Activated T-cell treated with anti-CD3 and anti-CD28 coated beads, Interleukin-2, amount 50 U/mL, for 48 hours (primary cell): ENCODE data around the gene SYCE3.

Source experiments
- DNase-seq, 2 experiments: peaks; one replicate each; pipeline ENCODE4 v3.0.0-alpha.2; 2020

SYCE3 gene

DNA sequence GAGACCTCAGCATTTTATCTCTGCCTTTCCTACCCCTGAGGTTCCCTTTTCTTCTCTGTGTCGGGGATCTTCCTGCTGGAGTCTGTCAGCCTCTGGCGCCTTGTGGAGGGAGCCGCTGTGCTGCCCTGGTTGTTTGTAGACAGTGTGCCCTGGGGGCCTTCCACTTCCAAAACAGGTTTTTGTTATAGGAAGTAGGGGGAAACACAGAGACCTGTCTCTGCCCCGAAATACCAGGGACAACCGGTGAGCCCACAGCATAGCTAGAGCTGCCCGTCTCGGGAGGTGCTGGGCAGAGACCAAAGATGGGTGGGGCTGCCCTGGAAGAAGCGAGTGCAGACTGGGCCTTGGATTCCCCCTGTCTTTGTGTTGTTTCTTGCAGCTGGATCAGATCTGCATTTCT is 46.7 kb downstream of the SYCE3 start:
- DNase-seq, result no peak

DNA sequence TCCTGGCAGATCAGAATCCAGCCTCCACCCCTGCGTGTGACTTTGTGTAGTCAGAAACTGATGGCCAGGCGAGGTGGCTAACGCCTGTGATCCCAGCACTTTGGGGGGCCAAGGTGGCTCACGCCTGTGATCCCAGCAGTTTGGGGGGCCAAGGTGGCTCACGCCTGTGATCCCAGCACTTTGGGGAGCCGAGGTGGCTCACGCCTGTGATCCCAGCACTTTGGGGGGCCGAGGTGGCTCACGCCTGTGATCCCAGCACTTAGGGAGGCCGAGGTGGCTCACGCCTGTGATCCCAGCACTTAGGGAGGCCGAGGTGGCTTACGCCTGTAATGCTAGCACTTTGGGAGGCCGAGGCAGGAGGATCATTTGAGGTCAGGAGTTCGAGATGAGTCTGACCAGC is 49.5 kb downstream of the SYCE3 start:
- DNase-seq, result no peak

DNA sequence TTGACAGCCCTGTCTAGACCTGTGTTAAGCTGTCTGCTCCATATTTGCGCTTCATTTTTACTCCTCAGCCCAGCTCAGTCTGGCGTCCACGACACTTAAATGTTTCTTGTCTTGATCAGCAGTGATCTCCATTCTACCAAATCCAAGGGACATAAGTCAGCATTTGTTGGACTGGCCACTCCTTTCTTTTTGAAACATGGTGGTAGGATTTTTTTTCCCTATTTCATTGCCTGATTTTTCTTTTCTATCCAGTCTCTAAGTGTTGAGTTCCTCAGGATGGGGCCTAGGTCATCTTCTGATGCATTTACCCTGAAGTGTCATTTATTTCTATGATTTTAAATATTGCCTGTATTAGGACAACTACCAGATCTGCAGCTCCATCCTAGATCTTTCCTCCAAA is 53.8 kb downstream of the SYCE3 start:
- no peak for DNase-seq

DNA sequence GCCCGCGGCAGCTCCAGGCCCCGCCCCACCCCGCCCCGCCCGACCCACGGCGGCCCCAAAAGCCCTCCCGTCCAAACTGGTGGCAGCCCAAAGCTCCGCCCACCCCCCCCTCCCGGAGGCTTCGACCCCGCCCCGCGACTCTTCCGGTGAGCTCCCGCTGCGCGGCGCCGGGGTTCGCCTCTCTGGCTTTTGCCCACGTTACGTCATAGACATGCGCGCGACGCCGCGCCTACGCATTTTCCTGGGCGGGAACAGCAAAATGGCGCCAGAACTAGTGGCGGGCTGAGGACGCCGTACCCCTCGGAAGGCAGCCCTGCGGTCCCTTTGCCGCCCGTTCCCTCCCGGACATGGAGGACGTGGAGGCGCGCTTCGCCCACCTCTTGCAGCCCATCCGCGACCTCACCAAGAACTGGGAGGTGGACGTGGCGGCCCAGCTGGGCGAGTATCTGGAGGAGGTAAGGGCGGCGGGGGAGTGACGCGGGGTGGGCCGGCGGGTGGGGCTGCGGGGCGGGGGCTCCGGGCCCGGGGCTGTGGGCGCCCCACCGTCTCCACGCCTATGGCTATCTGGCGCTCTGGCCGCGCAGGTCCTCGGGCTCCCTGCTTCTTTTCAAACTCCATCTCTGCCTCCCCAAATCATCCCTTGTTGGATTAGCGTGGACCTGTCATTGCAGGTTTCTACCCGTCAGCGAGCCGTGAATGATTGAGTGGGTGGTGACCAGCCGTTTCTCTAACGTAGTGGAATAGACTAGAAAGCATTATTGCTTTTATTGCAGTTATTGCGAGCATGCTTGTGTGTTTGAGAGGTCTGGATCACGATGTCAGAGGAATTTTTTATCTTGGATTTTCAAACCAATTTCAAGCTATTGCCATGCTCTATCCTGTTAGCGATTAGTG is 54.5 kb downstream of the SYCE3 start, which contains the start of gene NCAPH2:
Gene NCAPH2, plus strand, starts transcription at position 234 of the 894 bp plus-strand sequence. Its CDS starts 114 bp downstream, at position 348.
- DNase-seq, result peak; percentile 99

DNA sequence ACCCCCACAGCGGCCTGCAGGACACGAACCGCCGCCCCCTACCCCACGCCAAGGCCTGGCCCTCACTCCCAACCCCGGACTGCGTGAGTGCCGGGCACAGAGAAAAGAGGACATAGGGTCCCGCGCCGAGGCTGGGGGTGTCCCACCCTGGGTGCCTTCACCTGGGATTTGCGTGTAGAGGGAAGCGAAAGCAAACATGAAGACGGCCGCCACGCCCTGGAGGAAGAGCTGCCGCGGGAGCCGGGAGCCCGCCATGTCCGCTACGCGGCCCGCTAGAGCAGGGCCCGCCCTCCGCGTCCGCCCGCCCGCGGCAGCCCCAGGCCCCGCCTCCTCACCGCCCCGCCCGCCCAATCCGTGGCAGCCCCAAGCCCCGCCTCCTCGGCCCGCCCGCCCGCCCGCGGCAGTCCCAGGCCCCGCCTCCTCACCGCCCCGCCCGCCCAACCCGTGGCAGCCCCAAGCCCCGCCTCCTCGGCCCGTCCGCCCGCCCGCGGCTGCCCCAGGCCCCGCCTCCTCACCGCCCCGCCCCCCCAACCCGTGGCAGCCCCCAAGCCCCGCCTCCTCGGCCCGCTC is 55.2 kb downstream of the SYCE3 start, which contains the start of gene LMF2:
Gene LMF2, minus strand, starts transcription at position 282 of the 570 bp plus-strand sequence. Its CDS starts 27 bp downstream, at position 255.
- DNase-seq, result peak; percentile 95 to 98

DNA sequence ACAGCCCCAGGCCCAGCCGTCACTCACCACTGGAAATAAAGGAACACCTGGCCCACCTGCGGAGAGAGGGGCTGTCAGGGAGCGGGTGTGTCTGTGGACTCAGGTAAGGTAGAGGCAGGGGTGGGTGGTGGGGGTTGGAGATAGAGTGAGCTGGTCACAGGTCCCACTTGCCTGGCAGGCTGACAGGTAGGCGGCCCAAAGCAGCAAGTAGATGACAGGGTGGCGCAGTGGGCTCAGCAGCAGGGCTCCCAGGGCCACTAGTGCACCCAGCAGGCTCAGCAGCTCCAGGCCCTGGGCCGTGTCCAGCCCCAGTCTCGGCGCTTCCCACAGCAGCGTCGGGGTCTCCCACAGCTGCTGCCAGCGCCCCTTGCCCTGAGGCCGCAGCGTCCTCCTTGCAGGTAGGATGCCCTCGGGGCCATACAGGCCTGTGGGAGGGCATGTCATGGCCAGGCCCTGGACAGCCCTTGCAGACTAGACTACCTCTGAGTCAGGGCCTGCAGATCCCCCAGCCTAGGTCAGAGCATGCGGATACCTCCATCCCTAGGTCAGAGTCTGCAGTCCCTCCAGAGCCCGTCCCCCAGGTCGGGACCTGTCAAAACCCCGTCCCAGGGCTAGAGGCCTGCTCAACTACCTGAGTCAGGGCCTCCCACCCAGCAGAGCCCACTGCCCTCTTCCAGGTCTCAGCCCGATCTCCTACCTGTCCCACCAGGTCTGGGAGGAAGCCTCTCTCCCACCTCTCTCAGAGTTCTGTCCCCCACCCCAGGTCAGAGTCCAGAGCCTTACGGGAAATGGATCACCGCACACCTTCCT is 55.9 kb downstream of the SYCE3 start:
- DNase-seq, result no peak

DNA sequence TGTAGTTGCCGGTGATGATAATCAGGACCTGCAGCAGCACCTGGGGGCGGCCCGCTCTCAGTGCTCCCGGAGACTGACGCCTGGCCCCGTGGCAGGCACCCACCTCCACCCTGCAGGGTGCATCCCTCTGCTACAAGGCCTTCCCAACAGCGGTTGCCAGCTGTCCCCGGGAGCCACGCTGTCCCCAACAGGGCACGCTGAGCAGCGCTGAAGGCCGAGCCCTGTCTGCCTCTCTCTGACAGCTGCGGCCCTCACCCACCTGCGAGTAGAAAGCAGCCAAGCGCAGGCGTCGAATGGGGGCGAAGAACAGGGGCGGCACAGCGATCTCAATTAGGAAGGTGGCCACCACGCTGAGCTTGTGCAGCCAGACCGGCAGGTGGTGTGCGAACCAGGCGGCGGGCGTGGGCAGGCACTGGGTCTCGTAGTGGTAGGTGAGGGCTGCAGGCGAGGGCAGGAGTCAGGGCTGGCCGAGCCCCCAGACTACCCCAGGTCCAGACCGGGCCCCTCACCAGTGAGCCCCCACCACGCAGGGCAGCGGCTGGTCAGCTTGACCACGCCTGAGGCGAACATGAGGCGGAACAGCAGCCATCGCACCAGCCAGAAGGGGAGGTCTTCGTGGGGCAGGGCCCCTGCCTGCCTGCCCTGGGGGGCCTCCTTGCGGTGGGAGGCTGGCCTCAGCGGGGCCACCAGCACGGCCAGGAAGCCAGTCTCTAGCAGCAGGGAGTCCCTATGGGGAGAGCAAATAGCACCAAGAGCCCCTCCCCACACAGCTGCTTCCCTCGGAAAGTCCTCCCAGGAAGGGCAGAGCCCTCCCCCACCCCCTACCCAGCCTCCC is 56.7 kb downstream of the SYCE3 start:
- no peak for DNase-seq

DNA sequence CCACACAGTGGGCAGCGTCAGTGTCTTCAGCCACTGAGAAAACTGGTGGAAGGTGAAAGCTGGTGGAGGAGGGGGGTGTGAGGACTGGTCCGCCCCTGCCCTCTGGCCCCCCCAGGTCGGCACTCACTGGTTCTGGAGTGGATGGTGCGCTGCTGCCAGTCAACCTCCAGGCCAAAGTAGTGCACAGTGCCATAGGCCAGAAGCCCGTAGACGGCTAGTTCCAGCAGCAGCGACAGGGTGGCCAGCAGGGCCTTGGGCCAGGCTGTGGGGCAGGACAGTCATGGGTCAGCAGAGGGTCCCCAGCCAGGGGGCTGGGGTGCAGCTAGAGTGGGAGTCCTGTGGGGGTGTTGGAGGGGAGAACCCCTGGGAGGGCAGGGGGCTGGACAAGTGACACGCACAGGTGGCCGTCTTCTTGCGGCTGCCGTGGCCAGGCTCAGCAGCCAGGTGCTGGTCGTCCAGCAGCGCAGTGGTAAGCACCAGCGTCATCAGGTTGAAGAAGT is 57.4 kb downstream of the SYCE3 start:
- no peak for DNase-seq

DNA sequence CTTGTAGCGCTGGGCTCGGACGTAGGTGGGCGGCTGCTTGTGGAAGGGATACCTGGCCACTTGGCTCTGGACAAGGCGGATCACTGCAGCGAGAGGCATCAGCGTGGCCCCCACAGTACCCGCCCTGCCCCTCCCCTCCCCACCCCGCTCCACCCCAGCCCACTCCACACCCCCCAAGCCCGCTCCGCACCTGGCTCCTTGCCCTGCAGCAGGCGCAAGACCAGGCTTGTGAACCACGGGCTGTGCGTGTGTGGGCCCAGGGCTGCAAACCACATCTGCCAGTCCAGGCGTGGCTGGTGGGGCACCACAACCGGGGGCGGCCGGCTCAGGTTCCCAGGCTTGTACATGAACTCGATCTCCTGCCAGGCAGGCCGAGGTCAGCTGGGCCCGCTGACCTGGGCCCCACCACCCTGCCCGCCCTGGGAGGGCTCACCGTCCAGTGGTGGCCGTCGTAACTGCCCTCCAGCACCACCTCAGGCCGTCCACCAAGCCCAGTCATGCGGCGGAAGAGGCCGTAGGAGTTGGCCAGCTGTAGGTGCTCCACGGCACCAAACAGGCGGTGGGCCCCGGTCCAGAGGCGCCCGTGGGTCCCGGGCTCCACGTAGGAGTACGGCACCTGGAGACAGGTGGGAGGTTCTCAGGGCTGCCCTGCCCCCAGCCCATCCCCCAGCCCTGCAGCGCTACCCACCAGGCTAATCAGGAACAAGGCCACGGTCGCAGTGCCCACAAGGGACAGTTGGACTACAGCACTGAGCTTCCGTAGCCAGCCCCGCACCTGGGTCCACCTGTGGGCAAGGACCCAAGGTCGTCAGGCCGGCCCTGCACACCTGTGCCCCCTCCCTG is 58.1 kb downstream of the SYCE3 start:
- no peak for DNase-seq

DNA sequence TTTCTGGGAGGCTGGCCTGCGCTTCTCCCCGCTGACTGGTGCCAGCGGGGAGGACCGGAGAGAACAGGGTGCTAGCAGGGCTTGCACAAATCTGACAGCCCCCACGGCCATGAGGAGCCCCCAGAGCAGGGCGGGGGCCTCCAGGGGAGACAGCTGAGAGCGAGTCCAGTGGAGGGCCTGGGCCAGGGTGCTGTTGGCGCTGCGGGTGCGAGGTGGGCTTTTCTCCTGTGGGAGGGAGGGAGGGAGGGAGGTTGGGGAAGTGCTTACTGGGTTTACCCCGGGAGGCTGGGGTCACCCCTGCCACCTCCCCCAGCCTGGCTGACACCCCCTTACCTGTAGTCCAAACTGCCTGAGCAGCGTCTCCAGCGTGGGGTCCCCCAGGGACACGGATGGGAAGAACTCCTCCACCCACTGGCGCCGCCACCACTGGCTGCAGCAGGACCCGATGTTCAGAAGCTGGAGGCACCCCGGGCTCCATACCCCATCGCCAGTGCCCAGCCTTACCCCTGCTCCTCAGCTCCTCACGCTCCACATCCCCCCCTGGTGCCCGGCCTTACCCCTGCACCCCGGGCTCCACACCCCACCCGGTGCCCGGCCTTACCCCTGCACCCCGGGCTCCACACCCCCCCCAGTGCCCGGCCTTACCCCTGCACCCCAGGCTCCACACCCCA is 59.1 kb downstream of the SYCE3 start:
- DNase-seq, result peak in 1 of 2 experiments; percentile 49

DNA sequence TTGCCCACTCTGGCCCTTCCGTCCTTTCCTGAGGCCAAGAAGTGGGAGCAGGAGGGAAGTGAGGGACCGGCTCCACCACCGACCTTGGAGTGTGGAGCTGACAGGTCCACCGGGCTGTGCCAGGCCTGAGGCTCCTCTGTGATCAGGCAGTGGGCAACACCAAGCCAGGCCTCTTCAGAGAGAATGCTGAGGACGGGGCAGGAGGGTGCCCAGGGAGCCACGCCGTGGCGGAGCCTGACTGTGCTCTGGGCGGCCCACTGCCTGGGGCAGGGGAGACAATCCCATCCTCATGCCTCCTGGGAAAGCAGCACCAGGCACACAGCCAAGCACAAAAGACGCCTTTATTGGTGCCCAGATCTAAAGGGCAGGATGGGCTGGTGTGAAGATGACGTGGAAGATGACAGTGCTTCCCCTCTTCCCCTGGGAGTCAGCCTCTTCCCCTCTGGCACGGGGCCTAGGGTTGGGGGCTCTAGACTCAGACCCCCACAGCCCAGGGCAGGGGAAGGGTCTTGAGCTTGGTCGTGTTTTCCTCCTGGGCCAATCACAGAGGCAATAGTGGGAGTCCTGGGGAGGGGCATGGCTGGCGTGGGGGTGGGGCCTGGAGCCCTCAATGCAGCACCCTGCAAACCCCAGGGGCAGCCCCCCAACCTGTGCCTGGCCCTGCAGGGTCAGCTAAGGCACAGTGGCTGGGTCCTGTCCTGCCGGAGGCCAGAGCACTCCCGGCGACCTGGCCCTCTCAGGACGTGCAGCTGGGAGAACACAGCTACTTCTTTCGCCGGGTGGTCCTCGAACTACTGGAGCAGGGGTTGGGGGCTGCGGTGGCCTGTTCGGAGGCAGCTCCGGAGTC is 59.9 kb downstream of the SYCE3 start:
- no peak for DNase-seq

DNA sequence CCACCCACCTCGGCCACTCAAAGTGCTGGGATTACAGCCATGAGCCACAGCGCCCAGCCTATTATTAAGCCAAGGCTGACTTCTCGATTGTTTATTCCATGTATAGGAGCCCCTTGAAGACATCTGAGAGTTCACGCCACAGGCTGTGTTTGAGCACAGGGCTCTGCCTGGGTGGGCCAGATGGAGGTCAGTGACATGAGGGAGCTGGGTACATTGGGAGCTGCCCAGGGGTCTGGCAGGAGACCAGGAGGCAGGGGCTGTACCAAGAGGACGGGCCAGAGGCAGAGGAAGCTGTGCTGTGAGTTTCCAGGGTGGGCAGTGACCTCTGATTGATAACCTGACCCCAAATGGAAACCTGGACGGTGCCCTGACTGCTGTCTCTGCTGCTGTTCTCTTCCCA is 60.6 kb downstream of the SYCE3 start:
- DNase-seq, result no peak
